Measurements from ENCODE around the gene TAS1R1. TPM values are rescaled to one million over a fixed set of nuclear protein-coding genes. Genes with fewer than 3 reads are reported as not detected.

The TAS1R1 gene
- total RNA-seq, 1 donor from 2014 or later = not detected

DNA sequence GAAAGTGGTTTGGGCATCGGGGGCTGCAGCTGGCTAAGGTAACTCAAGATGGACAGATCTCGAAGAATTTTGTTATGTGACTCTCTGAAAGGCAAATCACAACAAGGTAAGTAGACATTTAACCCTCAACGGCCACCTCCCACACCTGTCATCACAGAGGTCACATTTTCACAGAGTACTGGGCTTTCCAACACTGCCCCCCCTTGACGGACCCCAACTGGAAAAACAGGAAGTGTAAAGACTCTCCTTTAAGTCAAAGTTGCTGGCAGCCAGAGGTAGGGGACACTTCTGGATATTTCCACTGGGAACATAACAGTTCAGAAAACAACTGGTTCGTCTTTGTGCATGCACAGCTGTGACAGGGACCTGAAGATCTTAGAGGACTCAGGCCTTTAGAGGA is 23.1 kb upstream of the TAS1R1 start:
- Mint-ChIP-seq H3K36me3 (ENCODE audit: low read depth) (peaks cover 25% of the 10 kb centered on the region), H3K27me3 (ENCODE audit: low read depth) (no peaks in the 10 kb centered on the region), H3K9me3 (ENCODE audit: low read depth) (no peaks in the 10 kb centered on the region), H3K4me1 (ENCODE audit: low read depth) (peaks cover 7% of the 10 kb centered on the region), H3K4me3 (ENCODE audit: unreplicated experiment) (no peak overlapping the region), H3K27ac (ENCODE audit: unreplicated experiment) (no peak overlapping the region)
- DNase-seq (ENCODE audit: low spot score) = no peak
- TF ChIP-seq, protein P1, sequence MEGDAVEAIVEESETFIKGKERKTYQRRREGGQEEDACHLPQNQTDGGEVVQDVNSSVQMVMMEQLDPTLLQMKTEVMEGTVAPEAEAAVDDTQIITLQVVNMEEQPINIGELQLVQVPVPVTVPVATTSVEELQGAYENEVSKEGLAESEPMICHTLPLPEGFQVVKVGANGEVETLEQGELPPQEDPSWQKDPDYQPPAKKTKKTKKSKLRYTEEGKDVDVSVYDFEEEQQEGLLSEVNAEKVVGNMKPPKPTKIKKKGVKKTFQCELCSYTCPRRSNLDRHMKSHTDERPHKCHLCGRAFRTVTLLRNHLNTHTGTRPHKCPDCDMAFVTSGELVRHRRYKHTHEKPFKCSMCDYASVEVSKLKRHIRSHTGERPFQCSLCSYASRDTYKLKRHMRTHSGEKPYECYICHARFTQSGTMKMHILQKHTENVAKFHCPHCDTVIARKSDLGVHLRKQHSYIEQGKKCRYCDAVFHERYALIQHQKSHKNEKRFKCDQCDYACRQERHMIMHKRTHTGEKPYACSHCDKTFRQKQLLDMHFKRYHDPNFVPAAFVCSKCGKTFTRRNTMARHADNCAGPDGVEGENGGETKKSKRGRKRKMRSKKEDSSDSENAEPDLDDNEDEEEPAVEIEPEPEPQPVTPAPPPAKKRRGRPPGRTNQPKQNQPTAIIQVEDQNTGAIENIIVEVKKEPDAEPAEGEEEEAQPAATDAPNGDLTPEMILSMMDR (IDR thresholded peaks at IDR 0.05) = no peak

DNA sequence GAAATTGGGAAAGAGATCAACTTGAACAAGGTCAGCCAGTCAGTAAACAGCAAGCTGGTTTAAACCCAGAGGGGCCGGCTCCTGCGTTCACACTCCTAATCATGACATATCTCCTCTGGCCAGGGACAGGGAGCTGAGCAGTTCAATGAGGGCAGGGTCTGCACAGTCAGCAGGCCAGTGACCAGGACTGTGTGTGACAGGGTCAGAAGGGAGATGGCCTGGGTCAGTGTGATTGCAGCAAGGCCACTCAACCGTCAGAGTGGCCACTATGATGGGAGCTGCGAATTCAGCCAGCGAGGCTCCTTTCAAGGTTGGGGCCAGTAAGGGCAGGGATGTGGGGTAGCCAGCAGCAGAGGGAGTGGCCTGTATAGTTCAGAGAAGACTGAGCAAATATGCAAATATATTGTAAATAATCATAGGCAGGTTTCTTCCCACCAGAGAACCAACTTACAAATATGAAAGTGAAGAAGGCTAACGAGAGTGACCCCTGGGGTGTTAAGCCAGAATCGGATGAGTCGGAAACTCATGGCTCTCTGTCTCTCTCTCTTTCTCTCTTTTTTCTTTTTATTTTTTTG is 20.8 kb upstream of the TAS1R1 start:
- H3K4me1 Mint-ChIP-seq (ENCODE audit: low read depth) = peaks cover 18% of the 10 kb centered on the region
- no peaks in the 10 kb centered on the region for H3K9me3 Mint-ChIP-seq (ENCODE audit: low read depth)
- TF ChIP-seq, protein P1 (IDR thresholded peaks at IDR 0.05) = no peak
- no peak overlapping the region for H3K4me3 Mint-ChIP-seq (ENCODE audit: unreplicated experiment)
- H3K36me3 Mint-ChIP-seq (ENCODE audit: low read depth) = peaks cover 20% of the 10 kb centered on the region
- DNase-seq (ENCODE audit: low spot score) = no peak
- no peak overlapping the region for H3K27ac Mint-ChIP-seq (ENCODE audit: unreplicated experiment)
- H3K27me3 Mint-ChIP-seq (ENCODE audit: low read depth) = no peaks in the 10 kb centered on the region

DNA sequence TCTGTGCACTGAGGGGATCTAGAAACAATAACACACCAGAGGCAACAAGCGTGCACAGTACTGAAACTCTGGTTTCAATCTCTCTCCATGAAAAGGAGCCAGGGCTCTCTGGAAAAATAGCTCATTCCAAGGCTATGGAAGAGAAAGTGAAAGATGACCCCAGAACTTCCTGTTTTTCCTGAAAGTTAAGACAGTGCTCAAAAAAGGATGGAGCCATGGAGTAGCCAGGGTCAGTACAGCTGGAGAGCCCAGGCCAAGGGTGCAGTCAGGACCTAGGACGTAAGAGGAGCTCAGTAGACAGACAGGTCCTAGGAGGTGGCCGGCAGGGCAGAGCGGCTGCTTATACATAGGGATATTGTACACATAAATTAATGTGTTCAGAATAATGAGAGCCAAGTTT is 19.9 kb upstream of the TAS1R1 start:
- TF ChIP-seq, protein P1 (IDR thresholded peaks at IDR 0.05) = no peak
- peaks cover 22% of the 10 kb centered on the region for H3K36me3 Mint-ChIP-seq (ENCODE audit: low read depth)
- H3K4me3 Mint-ChIP-seq (ENCODE audit: unreplicated experiment) = no peak overlapping the region
- H3K27me3 Mint-ChIP-seq (ENCODE audit: low read depth) = no peaks in the 10 kb centered on the region
- H3K9me3 Mint-ChIP-seq (ENCODE audit: low read depth) = no peaks in the 10 kb centered on the region
- no peak for DNase-seq (ENCODE audit: low spot score)
- peak overlapping the region; percentile 23 for H3K27ac Mint-ChIP-seq (ENCODE audit: unreplicated experiment)
- H3K4me1 Mint-ChIP-seq (ENCODE audit: low read depth) = peaks cover 23% of the 10 kb centered on the region

DNA sequence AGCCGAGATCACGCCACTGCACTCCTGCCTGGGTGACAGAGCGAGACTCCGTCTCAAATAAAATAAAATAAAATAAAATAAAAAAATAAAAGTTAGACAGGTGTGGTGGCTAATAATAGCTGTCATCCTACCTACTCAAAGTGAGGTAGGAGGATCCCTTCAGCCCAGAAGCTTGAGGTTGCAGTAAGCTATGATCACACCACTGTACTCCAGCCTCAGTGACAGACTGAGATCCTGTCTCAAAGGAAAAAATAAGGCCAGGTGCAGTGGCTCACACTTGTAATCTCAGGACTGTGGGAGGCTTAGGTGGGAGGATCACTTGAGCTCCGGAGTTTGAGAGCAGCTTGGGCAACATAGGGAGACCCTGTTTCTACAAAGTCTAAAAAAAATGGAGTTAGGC is 18.8 kb upstream of the TAS1R1 start:
- TF ChIP-seq, protein P1 (IDR thresholded peaks at IDR 0.05) = no peak
- no peak for DNase-seq (ENCODE audit: low spot score)
- H3K27ac Mint-ChIP-seq (ENCODE audit: unreplicated experiment) = no peak overlapping the region
- no peak overlapping the region for H3K4me3 Mint-ChIP-seq (ENCODE audit: unreplicated experiment)
- no peaks in the 10 kb centered on the region for H3K27me3 Mint-ChIP-seq (ENCODE audit: low read depth)
- peaks cover 23% of the 10 kb centered on the region for H3K4me1 Mint-ChIP-seq (ENCODE audit: low read depth)
- H3K36me3 Mint-ChIP-seq (ENCODE audit: low read depth) = peaks cover 18% of the 10 kb centered on the region
- H3K9me3 Mint-ChIP-seq (ENCODE audit: low read depth) = no peaks in the 10 kb centered on the region

DNA sequence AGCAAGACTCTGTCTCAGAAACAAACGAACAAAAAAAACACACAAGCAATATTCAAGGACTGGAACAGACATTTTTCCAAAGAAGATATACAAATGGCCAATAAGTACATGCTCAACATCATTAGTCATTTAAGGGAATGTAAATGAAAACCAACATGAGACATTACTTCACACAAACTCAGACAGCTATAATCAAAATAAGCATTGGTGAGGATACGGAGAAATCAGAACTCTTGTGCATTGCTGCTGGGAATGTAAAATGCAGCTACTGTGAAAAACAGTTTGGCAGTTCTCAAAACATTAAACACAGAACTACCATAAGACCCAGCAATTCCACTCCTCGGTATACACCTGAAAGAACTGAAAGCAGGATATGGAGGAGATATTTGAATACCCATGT is 16.2 kb upstream of the TAS1R1 start:
- H3K27ac Mint-ChIP-seq (ENCODE audit: unreplicated experiment) = peak overlapping the region; percentile 85
- peaks cover 27% of the 10 kb centered on the region for H3K4me1 Mint-ChIP-seq (ENCODE audit: low read depth)
- TF ChIP-seq, protein P1 (IDR thresholded peaks at IDR 0.05) = no peak
- H3K27me3 Mint-ChIP-seq (ENCODE audit: low read depth) = no peaks in the 10 kb centered on the region
- no peaks in the 10 kb centered on the region for H3K9me3 Mint-ChIP-seq (ENCODE audit: low read depth)
- no peak for DNase-seq (ENCODE audit: low spot score)
- peak overlapping the region; percentile 3 for H3K4me3 Mint-ChIP-seq (ENCODE audit: unreplicated experiment)
- H3K36me3 Mint-ChIP-seq (ENCODE audit: low read depth) = peaks cover 9% of the 10 kb centered on the region

All from chondrocyte (in vitro differentiated cells).